GM21825 (cell line): ENCODE measurements around the gene EPOP.

Experiments
- ATAC-seq: cut with Tn5 transposase; IDR thresholded peaks from one replicate; pipeline ENCODE4 v1.9.1; 2021; ENCODE audit warnings: mild to moderate bottlenecking, moderate library complexity; ENCODE audit not compliant: unreplicated experiment

Gene EPOP

DNA sequence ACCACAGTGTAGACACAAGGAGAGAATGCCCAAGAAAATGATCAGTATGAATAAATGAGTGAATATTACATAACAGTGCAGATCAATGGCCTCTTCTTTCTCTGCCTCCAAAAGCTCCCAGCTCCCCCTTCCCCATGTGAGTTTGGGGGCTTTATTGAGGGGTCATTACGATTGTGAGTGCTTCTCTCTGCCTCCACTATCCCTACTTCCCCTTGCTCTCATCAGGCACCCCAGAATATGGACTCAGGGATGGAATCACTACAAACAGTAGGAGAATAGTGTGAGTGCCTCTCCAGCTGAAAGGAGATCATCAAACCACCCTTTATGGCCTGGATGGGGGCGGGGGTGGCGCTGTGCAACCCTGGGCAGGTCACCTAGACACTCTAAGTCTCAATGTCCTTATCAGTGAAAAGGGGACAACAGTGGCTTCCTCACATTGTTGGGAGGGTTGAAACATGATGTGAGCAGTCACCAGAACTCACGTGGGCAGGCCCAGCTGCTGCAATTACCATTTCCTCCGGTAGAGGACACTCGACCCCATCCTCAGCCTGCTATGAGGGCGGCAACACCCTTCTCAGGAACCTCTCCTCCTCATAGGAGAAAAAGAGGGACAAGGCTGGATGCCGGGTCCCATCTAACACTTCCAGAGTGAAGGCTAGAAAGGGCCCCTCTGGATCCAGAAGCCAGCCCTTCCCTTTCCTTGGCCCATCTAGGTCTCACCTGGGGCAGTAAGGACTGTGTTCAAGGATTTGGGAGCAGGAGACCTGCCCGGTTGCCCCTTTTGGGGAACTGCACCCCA, 2.1 kb upstream of the EPOP start:
- peak; percentile 35 for ATAC-seq

DNA sequence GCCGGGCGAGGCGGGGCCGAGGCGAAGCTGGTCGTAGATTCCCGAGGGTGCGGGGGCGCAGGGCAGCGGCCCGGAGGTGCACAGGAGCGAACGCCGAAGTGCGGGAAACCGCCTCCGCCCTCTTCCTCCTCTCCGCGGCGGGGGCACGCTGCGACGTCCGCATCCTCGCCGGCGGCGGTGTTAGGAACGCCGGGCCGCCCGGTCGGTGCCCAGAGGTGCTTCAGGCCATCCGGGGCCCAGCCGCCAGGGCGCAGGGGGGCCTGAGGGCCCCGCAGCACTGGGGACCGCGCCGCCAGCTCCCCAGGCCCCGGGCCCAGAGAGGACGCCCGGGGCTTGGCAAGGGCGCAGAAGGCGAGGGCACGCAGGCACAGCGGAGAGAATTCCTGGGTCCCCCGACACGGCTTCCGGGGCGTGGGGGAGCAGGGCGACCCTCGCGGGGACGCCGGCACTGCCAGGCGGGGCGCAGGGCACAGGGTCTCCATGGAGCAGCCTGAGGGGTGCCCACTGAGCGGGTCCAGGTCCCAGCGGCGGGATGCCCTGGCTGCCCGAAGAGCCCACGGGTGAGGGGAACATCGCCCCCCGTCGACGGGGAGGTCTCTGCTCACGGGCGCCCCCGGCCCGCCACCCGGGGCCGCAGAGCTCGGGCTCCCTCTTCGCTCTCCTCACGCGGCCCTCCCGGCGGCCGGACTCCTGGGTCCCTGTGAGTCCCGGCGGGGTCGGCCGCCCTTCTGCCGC, 576 bp downstream of the EPOP start:
- peak; percentile 13 for ATAC-seq

DNA sequence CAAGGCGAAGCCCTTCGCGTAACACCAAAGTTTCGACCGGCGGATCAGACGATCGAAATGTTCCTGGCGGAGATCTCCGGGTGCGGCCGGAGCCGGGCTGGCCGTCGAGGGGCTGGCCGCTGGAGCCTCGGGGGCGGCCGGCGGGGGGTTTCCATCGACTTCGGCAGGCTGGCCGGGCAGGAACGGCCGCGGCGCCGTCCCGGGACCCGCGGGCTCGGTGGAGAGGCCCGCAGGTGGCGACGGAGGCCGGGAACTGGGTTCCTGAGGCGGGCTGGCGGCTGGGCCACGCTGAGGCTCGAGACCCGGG, 1.1 kb downstream of the EPOP start:
- ATAC-seq: no peak

DNA sequence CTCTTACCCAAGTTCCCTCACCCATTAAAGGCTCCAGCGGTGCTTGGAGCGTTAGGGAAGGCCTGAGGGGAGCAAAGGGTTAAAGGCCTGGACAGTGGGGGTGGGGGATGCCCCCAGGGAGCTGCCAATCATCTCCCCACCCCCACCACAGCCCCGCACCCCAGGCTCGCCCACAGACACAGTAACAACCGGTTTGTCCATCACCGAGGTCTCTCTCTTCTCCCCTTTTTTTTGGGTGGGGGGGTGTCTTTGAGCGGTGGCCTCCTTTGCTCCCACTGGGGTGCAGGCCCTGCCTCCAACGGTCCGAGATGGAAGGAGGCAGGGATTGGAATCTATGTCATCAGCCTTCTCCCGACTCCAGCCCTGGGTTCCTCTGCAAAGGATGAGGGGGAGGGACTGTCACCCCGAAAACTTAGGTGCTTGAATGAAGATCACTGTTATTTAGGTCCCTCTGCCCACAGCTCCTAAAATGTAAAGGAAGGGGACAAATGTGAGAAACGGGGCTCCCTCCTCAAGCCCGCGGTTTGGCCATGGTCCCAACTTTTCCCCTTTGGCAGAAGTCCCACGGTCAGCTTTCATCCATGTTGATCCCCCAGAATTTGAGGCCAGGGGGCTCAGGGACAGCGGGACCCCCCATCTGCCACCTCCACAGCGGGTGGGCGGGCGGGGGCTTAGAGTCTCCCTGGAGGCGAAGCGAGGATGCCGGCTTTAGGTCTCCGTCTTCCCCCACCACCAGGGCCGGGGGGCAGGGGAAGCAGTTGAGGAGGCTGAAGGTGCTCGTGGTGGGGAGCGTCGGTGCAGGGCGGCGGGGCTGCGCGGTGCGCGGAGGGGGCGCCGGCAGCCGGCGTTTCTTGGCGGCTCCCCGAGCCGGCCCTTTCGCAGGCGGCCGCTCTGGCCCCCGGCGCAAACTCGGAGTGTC, 1.7 kb downstream of the EPOP start:
- no peak for ATAC-seq

DNA sequence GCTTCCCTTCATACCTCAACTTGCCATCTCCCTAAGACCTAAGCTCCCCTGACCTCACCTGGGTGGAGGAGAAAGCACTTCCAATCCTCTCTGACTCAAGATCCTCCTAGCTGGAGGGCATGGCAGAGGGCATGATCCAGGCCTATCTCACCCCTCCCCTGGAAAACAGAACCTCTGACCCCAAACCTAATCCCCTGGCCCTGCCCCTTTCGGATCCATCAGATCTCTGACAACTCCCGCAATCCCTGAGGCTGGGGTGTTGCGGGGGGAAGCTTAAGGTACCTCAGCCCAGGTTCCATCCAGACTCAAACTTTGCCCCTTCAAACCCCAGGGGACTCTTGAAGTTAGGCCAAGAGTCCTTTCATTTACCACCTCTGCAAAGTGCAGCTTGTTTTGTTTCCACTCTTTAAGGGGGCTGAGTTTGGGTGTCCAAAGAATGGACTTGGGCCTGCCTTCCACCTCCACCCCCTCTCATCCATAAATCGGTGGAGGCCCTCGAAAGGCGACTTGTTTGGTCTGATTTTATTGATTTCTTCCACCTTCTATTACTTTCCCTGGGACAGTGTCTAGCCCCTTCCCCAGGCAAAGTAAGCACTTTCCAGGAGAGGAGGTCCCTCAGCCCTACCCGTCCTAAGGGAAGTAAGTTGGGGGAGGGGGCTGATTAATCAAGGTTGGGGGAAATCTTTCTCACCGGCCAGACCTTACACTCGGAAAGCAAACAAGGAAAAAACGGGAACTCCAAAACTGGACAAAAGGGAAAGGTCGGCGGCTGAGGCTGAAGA, 2.6 kb downstream of the EPOP start:
- ATAC-seq: no peak

DNA sequence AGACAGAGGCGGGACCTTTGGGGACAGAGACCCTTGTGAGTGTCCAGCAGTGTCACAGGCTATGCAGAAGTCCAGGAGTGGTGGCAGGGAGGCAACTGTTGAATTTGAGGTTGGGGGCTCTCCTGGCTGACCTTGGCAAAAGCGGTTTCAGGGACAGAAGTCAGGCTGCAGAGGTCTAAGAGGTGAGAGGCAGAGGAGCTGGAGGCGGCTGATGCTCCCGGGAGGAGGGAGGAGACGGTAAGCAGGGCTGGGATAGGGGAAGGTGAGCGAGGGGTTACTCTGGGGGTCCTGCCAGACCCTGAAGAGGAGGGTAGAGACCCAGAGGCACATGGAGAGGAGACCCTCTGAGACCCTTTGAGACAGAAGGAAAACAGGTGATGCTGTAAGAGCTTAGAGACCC, 5.2 kb downstream of the EPOP start:
- no peak for ATAC-seq

DNA sequence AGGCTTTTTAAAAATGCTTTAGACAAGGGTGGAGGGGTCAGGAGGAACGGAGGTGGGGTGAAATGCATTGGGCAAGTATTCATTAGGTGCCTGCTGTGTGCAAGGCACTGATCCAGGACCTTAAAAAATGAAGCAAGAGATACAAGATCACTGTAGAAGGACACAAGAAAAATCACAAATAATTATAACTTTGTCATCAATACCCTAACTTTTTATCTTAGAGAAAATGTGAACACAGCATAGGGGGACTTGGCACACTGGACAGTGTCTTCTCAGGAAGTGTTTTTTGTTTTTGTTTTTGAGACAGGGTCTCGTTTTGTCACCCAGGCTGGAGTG, 7.0 kb downstream of the EPOP start:
- ATAC-seq: no peak

DNA sequence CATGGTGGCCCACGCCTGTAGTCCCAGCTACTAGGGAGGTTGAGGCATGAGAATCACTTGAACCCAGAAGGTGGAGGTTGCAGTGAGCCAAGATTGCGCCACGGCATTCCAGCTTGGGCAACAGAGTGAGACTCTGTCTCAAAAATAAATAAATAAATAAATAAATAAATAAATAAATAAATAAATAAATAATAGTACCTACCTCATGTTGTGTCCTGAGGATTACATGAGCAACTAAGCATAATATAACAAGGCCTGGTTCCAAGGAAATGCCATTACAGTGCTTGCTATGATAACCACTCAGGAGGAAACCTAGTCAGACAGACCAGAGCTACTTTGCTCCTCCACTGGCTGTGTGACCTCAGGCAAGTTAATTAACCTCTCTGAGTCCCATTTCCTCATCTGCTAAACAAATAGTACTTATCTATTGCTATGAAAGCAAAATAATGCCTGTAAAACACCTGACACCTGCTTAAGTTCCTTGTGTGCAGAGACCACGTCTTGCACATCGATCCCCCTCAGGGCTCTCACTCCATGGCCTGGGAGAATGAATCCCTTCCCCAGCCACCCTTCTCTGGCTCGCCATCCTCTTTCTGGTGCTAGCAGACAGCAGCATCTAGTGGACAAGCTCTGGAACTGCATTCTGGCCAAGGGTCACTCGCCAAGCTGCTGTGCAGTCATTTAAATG, 7.5 kb downstream of the EPOP start:
- ATAC-seq: no peak

DNA sequence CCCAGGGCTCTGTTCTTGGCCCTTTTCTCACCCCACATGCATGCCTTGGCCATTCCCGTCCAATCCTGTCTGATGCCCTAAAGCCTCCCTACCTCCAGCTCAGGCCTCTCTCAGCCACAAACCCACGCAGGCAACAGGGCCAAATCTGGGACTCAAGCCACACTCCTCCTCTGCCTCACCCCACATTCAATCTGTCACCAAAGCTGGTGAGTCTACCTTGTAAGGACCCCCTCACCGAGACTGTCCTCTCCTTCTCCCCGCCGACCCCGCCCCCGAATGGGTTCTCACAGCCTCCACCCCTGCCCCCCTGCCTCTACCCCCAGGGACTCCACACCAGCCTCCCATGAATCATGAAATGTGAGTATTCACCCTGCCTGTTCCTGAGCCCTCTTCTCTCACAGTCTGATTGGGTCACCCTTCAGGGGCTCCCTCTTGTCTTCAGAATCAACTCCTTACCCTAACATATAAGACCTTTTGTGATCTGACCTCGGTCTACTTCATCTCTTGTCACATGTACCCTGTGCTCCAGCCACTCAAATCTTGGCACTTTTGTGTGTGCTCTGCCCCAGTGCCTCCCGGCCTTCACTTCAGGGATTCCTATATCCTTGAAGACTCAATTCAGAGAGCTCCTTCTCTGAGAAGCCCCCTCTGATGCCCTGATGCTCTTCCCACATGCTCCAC, 10.7 kb downstream of the EPOP start:
- no peak for ATAC-seq

DNA sequence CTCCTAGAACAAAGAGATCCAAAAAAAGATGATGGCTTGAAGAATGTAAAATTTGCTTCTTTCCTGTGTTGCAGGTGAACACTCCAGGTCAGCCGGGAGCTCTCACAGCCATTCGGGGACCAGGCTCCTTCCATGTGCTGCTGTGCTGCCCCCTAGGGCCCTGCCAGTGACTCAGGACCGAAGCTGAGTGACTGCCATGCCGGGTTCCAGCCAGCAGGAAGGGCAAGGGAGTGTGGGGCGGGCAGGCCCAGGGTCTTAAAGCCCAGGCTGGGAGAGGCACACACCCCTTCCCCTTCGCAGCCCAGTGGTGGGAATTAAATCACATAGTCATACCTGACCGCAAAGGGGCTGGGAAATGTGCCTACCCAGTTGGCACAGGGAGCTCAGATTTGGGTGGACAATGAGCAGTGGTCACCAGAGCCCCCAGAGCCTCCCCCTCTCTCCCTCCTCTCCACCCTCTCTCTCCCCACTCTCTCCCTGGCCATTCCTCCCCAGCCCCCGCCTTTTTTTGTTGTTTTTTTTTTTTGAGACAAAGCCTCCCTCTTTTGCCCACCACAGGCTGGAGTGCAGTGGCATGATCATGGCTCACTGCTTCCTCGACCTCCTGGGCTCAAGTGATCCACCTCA, 11.5 kb downstream of the EPOP start:
- peak; percentile 50 for ATAC-seq

DNA sequence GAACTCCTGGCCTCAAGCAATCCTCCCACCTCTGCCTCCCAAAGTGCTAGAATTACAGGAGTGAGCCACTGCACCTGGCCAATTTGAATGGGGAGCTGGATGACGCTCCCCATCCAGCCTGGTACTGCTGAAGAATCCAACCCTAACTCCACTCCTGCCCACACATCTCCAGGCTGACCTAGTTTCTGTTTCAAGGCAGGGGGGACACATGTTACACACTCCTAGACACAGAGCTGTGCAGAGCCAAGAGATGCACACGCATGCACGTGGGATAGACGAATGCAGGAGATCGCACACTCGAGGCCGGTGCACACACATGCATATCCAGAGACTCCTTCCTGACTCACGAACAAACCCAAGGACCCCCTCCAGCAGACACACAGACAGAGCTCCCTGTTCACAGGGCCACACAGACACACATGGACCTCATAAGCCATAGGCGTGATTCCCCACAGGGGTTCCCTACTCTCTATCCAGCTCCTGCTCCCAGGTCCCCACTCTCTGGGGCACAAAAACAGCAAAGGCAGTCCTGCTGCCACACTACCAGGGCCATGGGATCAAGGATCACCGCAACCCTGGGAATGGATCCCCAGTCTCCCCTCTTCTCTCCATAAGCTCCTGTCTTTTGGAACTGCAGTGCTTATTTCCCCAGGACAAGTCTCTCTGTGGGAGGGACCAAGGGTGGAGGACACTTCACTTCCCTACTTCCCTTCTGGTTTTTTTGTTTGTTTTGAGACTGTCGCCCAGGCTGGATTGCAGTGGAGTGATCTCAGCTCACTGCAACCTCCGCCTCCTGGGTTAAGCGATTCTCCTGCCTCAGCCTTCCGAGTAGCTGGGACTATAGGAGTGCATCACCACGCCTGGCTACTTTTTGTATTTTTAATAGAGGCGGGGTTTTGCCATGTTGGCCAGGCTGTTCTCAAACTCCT, 14.4 kb downstream of the EPOP start:
- ATAC-seq: no peak

DNA sequence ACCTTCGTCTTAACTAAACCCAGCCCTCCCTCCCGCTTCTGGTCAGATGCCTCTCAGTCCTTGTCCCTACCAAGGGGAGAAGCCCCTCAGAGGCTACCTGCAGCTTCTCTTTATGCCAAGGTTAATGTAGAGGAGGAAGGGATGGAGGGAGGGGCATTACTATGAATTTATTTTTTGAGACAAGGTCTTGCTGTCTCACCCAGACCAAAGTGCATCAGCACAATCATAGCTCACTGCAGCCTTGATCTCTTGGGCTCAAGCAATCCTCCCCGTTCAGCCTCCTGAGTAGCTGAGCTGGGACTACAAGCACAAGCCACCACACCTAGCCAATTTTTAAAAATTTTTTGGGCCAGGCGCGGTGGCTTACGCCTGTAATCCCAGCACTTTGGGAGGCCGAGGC, 15.3 kb downstream of the EPOP start:
- no peak for ATAC-seq

DNA sequence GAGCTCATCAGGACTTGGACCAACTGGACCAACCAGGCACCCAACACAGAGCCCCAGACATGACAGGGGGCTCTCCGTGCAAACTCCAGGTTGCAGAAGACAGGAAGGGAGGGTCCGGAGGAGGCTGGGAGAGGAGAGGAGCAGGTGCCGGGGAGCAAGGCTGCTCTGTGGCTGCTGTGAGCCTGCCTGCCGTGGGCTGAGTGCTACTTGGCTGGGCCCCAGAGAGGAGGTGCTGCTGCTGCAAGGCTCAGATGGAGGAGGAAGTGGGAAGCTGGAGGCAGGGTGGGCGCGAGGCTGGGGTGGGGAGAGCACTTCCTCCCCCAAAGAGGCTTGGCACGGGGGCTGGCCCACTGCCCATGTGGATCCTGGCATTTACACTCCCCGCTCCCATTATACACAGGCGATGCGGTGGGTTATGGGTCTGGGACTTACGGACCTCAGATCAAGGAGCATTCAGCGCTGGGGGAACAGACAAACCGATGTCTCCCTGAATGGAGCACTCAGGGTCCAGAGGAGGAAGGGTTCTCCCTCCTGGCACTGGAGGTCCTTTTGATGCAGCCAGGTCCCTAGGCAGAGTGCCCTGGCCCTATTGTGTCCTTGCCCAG, 15.9 kb downstream of the EPOP start:
- ATAC-seq: no peak

DNA sequence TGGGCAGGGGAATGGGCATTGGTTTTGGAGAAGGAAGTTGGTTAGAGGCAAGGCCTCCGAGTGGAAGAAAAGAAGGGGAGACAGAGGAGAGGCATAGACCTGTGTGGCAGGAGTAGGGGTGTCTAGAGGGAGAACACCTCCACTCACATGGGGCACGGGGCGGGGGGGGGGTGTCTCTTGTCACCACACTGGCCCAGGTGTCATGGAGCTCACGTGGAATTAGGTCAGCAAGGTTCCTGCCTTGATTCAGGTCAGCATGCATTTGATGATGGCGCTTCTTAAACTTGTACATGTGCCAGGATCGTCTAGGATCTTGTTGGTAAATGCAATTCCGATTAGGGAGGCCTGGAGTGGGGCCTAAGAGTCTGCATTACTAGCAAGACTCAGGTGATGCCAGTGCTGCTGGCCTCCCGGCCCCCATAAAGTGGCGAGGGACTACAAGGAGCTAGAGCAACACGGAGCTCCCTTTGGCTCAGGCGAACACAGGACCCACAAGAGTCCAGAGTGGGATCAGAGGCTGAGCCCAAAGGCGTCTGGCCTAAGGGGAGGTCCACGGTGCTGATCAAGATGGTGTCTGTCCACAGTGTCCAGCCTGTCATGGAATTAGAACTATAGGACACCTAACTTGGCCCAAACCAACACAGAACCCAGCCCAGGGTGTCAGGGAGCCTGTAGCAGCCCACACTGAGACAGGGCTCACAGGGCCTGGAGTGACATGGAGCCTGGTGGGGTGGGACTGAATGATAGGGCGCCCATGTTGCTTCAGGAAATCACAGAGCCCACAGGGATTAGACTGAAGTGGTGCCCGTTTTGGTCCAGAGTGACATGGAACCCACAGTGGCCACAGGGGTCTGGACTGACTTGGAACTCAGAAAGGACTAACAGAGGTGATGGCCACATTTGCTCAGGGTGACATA, 16.7 kb downstream of the EPOP start:
- ATAC-seq: no peak

DNA sequence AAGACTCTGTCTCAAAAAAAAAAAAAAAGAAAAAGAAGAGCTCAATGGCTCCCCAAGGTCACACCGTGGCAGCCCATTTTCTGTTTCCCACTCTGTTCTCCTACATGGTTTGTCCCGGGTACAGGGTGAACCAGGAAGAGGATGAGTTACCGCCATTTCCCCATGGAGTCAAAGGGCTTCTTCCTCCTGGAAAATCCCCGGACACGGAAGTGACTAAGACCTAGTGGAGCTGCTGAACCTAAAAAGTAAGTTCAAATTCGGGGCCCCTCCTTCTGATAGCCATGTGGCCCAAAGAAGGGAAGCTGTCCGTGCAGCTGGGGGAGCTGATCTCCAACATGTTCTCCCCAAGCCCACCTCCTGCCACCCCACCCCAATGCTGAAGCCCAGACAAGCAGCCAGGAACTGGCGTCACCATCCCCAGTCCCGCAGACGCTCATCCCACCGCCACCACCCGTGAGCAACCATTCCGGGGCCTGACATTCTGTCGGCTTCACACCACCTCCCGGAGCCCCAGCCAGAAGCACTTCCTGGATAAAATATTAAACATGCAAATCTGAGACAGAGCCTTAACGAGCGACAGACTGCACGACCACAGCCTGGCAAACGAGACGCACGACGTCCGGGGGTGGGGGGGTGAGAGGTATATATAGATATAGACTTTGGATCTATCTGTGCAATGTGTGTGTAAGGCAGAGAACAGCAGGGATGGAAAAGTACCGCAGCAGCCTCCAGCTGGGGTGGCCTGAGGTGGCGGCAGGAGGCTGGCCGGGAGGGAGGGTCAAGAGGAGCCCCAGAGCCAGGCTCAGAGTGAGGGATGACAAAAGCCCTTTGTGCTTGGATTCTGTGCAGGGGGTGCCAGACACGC, 17.6 kb downstream of the EPOP start:
- no peak for ATAC-seq
